RKO (cell line): Measurements from ENCODE around the gene DOP1B.
"Not testable (repeated sequence)": the region's sequence is repeated elsewhere in the genome, so short reads cannot be mapped to it uniquely, and the experiment has no call there.

ENCODE experiments used
- DNase-seq: peaks from one replicate; pipeline ENCODE4 v3.0.0-alpha.2; 2016; ENCODE audit warnings: low spot score

The DOP1B gene

GRCh38 chr21:36175771-36176565, 19.3 kb downstream of the DOP1B start:
- DNase-seq: no peak

- no peak for DNase-seq
These were observed 21.7 kb downstream of the DOP1B start for GRCh38 chr21:36178349-36178748.

GRCh38 chr21:36179145-36179544, 22.5 kb downstream of the DOP1B start:
- no peak for DNase-seq

DNA sequence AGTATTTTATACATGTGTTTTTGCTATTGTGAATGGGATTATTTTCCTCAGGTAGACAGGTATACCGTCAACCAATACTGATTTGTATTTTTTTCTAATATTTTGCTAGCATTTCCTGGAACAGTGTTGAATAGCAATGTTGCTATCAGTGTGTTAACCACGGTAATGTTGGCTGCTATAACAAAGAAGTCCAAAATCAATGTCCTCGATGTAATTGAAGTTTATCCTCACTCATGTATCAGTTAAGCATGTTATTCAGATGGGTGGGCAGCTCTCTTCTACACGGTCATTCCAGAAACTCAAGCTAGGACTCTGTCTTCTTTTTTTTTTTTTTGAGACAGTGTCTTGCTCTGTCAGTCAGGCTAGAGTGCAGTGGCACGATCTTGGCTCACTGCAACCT, 24.3 kb downstream of the DOP1B start:
- DNase-seq: no peak

DNA sequence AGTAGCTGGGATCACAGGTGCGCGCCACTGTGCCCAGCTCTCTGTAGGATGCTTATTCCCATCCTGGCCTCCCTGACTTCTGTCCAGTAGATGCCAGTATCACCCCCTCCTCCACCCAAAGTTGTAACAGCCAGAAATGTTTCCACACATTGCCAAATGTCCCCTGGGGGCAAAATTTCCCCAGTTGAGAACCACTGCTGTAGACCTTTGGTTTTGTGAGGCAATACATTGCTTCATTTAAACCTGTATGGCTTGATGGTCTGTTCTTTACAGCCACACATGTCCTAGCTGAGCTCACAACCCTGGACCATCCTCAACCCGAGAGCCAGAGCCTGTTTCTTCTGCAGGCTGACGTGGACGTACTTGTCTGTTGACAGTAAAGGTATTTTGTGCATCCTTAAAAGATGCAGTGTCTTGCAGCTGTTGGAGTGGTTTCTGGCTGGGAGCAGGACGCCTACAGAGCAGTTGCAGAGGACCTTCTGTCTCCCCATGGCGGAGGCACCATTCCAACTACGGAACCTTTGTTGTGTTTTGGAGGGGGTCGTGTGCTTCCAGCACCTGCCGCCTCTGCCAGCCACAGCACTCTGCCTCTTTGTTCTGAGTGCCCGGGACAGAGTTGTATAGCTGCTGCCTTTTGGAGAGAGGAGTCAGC, 26.6 kb downstream of the DOP1B start:
- no peak for DNase-seq

- no peak for DNase-seq
These were observed 27.9 kb downstream of the DOP1B start for GRCh38 chr21:36184545-36184944.

- no peak for DNase-seq
These were observed 28.9 kb downstream of the DOP1B start for GRCh38 chr21:36185523-36185922.

DNA sequence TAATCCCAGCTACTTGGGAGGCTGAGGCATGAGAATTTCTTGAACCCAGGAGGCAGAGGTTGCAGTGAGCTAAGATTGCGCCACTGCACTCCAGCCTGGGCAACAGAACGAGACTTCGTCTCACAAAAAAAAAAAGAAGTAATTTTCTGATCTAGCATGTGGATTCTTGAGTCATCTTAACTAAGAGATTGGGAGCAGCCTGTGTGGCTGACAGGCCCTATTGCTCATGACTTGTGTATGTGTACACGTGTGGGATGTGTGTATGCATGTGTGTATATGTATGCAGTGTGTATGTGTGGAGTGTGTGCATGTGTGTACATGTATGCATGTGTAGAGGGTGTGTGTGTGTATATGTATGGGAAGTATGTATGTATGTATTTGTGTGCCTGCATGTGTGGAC, 29.5 kb downstream of the DOP1B start:
- DNase-seq: no peak

DNA sequence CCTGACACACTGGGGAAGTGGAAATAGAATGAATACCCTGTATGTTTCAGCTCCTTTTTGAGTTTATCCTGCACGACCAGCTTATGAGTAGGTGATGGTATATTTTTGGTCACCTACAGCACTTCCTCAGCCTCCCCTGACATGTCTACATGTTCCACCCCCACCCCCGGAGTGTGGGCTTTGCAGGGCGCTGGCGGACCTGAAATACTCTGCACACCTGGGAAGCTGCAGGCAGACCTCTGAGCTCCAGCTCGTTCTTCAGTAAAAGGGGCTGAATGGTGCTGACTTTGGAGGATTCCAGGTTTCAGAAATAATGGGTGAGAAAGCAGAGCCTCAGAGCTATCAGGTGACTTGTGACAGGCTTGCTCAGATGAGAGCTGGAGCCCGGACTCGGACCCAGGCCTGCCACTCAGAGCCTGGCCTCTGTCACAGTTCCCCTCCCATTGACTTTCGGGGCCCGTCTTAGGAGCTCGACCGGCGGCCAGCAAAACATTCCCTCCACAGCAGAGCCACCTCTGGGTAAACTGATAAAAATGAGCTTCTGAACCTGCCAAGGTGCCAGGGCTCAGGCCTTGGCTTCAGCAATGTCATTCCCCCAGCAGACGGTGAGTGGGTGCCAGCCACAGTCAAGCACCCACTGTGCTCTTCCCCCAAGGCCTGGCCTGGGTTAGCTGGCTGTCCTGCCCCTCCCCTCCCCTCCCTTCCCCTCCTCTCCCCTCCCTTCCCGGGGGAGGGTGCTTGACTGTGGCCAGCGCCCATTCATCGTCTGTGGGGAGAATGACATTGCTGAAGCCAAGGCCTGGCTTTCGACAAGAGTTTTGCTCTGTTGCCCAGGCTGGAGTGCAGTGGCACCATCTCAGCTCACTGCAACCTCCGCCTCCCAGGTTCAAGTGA, 30.1 kb downstream of the DOP1B start:
- no peak for DNase-seq

DNA sequence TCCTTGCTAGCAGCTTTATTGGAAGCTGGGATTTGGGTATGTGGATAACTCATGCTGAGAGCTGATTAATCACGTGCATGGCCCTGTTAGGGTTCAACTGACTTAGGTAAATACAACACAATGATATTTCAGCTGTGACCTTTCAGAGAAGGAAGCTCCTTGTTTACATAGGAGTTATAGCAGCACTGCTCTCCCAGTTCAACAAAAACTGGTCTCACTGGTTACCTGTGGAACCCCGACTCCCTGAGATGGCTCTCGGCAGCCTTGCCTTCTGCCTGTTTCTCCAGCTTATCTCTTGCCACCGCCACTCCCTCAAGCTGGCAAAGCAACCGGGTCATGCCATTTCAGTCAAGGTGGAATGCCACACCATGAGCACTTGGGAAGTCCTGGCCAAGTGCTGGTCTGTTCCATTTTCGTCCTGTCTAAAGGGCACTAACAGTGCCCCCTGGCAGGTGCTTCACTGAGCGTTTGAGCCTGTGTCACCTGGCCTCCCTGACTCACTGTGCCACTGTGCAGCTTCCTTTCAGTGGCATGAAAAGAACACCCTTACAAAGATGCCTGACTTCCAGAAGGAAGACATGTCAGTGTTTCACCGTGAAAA, 31.6 kb downstream of the DOP1B start:
- no peak for DNase-seq

- no peak for DNase-seq
These were observed 32.3 kb downstream of the DOP1B start for GRCh38 chr21:36188937-36189336.

DNA sequence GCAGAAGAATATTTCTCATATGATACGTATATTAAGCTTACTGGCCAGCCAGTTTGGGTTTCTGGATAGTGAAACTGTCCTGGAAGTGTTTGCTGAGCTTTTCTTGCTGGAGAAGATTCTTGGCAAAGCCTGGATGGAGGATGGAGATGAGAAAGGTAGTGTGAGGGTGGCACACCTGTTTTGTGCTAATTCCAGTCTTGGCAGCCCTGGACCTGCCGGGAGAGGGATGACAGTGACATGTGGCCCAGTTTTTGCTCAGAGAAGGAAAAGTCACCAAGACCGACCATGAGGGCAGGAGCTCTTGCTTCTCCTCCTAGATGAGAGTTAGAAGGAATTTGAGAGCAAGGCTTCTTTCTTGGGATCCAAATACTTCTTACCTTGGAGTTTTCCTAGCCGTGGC, 34.1 kb downstream of the DOP1B start:
- no peak for DNase-seq

DNA sequence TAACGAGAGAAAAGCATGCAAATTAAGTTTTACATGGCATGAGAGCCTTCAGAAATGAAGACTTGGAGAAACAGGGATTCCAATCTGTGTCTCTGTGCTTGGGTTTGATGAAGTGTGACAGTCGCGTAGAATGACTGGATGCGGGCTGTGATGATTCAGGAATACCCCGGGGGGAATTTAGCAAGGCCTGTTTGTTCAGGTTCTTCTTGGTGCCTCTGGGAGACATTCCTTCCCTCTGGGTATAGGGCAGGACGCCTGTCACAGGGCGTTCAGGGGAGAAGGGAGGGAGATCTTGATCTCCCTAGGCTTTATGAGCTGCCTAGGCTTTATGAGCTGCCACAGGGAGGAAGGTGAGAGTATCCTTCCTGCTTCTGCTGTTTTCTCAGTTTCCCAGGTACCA, 36.6 kb downstream of the DOP1B start:
- DNase-seq: no peak

GRCh38 chr21:36194024-36194423, 37.4 kb downstream of the DOP1B start:
- DNase-seq: no peak

GRCh38 chr21:36195613-36196012, 39.0 kb downstream of the DOP1B start:
- no peak for DNase-seq

GRCh38 chr21:36199021-36199420, 42.4 kb downstream of the DOP1B start:
- DNase-seq: no peak

GRCh38 chr21:36199575-36199974, 43.0 kb downstream of the DOP1B start:
- not testable (repeated sequence) for DNase-seq

DNA sequence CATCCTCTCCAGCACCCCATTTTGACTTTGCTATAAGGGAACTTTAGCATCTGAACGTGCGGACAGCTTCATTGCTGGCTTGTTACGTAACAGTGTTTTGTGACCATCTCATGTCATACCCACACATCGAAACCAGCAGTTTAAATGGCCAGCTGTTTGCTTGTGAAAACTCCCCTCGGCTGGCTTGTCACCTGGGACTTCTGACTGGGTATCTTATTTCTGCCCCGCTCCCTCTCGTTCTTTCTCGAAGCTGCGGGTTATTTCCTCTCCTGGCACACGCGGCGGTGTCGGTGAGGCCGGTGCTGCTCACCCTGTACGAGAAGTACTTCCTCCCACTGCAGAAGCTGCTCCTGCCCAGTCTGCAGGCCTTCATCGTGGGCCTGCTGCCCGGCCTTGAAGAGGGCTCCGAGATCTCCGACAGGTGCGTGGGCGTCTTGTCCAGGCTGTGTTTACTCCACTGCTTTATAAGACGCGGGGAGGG, 43.5 kb downstream of the DOP1B start:
- no peak for DNase-seq

DNA sequence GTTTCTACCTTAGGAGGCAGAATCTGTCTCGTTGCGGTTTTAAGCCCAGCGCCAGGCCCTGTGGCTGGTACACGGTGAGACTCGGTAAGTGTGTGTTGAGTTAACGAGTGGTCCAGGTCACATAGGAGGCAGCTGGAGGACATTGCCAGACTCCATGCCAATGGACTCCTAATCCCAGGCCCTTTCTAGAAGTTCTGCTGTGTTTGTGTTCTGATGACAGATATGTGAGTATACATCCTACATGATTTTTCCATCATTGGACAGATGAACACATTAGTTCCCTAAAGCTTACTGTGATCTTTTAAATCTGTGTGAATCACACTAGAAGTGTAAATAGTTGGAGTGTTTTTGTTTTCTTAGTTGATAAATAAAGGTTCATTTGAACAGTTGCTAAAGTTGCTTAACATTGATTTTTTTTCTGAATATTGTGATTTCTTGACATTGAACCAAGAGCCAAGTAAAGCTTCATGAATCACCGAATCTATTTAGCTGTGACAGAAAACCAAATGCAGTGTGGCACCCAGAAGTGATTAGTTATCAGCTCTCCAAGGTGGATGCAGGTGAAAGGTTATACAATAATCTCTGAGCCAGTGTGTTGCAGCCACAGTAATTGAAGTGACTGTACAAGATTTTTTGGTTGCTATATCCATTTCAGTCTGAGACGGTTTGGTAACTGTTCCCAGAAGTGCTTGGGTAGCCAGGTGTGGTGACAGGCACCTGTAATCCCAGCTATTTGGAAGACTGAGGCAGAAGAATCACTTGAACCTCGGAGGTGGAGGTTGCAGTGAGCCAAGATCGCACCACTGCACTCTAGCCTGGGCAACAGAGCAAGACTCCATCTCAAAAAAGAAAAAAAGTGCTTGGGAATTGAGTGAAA, 46.3 kb downstream of the DOP1B start:
- DNase-seq: peak; percentile 25

DNA sequence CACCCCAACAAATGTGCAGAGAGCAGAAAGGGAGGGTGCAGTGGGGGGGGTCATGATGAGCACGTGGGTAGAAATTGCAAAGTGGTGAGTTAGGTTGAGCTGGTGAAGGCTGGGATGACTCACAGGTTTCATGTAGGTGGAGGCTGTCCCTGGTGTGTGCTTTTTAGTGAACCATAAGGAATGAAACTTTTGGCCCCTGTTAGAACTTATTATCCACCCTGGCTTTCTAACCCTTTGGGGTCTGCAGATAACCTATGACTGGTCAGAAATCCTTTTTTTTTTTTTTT, 46.9 kb downstream of the DOP1B start:
- DNase-seq: peak; percentile 88

GRCh38 chr21:36204980-36205379, 48.4 kb downstream of the DOP1B start:
- DNase-seq: no peak
